ENCODE data around the gene HSPA8.

GRCh38 chr11:123061403-123062157 is at the start of gene HSPA8:
- no peak for TF ChIP-seq RAD21 (IDR thresholded peaks at IDR 0.05; ENCODE audit: low read depth)
- no peak for TF ChIP-seq CREB1 (IDR thresholded peaks at IDR 0.05; ENCODE audit: low read depth)
- TF ChIP-seq, protein P1, sequence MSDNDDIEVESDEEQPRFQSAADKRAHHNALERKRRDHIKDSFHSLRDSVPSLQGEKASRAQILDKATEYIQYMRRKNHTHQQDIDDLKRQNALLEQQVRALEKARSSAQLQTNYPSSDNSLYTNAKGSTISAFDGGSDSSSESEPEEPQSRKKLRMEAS (IDR thresholded peaks at IDR 0.05) = peak; percentile 75
- TF ChIP-seq ZBTB7A (IDR thresholded peaks at IDR 0.05; ENCODE audit: low read depth) = no peak
- TF ChIP-seq CEBPB (IDR thresholded peaks at IDR 0.05) = no peak
- peak; percentile 76; the same call in 1 of the 2 replicates for TF ChIP-seq TAF1 (IDR thresholded peaks at IDR 0.05; ENCODE audit: low read depth)
- TF ChIP-seq EP300 (IDR thresholded peaks at IDR 0.05; ENCODE audit: borderline replicate concordance) = no peak
- no peak for TF ChIP-seq YY1 (IDR thresholded peaks at IDR 0.05; ENCODE audit: low read depth)
- TF ChIP-seq REST (IDR thresholded peaks at IDR 0.05; ENCODE audit: low read depth) = no peak
- no peak for TF ChIP-seq EGR1 (IDR thresholded peaks at IDR 0.05)
- no peak; the same call in 1 of the 2 replicates for TF ChIP-seq TCF12 (IDR thresholded peaks at IDR 0.05; ENCODE audit: low read depth)
- TF ChIP-seq TEAD4 (IDR thresholded peaks at IDR 0.05) = peak; percentile 27; the same call in 1 of the 2 replicates
- TF ChIP-seq USF1 (IDR thresholded peaks at IDR 0.05) = peak; percentile 60; the same call in 1 of the 2 replicates

Measured in Ishikawa (cell line).